Stimulated activated CD8-positive, alpha-beta memory T cell treated with anti-CD3 and anti-CD28 coated beads, Interleukin-12 subunit alpha, Interleukin-12 subunit beta, amount 100 ng/mL, for 1 hour (primary cell): Measurements from ENCODE around the gene NTM.

Source experiments
- DNase-seq: peaks from one replicate; pipeline ENCODE4 v3.0.0-alpha.2; 2020; ENCODE audit warnings: low read depth

The NTM gene

DNA sequence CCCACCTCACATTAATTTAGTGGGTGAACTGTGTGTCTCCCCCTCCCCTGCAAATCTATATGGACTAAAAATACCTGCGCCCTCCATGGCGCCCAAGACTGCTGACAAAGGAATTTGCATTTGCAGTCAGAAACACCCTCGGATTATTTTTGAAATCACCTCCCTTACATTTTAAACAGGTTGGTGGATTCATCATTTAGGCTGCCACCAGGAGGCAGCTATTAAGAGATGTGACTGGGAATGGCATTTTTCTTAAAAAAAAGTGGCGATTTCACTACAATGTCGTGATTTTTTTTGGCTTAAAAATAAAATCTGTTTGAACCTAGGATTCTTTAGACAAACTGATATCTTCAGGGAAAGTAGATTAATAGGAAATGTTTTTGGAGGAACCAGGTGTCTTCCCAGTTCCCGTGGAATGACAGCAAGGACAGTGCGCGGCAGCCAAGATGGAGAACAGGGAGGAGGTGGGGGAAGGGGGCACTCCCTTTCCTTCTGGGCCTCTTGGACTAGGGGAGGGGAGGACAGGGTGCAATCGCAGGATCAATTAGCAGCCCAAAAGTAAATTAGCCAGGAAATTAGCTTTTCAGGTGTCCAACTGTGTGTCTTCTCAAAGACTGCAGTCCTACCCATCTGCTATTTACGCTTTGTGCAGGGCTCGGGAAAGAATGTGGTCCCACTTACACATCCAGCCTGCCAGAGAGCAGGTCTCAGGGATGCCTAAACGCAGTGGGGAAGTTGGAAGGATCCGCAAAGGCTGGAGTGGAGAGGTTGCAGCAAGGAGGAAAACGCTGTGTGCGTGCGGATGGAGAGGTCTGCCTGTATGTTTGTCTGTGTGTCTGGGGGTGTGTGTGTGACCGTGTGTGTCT lies 496.4 kb downstream of the NTM start:
- no peak for DNase-seq

DNA sequence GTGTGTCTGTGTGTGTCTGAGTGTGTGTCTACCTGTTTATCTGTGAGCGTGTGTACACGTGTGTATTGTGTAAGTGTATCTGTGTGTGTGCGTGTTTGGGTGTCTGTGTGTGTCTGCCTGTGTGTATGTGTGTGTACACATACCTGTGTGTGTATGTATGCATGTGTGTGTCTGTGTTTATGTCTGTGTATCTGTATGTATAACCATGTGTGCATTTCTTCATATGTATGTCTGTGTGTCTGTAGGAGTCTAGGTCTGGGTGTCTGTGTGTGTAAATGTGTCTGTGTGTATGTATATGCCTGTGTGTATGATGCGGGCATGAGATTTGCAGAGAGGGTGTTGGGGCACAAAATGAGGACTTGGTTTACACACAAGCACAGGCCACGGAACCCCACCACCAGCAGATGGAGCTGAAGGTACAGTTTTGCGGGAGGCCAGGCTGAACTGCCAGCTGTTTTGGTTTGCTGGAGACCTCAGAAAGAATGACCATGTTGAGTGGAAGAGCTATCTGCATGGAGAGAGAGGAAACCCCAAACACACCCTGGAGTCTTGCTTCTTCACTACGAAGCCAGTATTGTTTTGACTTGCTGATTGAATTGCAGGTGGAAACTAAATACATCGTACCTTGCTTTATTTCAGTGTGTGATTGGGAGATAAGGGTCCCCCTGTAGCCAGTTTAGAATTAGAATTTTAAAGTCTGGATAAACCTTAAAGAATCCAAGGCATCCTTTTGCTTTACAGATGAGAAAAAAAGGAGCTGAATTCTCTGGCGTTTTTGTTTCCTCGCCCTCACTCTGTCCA lies 497.2 kb downstream of the NTM start:
- DNase-seq: no peak

DNA sequence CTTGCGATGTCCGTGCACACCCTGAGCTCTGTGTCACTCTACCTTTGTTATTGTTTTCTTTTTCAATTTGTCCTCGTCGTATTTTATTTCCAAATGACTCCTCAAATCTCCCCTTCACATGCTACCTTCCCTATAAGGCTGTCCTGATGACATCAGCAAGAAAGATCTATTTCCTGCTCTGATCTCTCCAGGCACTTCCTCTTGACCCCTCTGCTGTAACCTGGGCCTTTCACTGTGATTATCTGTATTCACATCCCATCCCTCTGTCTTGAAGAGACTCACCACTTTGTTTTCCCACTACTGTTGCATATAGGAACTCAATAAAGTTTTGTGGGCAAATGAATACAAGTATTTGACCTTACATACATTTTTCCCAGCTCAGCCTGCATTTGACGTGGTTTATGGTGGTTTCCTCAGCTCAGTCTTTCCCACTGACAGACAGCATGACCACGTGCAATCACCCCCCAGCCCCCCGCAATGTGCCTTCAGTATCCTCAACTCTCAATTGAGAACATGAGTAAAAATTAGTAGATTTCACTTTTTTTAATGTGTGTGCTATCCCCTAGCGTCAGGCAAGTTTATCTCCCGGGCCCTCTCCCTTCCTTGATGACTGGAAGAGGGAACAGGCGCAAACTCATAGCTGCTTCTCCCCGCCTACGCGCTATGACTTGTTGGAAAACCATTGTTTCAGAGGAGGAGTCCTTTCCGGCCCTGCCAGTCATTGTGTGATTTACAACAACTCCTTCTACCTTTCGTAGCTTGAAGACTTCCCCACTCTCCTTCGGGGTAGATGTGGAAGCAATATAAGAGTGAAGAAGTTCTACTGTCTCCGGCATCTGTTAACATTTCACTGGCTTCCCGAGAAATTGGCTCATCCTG lies 498.5 kb downstream of the NTM start:
- DNase-seq: no peak

DNA sequence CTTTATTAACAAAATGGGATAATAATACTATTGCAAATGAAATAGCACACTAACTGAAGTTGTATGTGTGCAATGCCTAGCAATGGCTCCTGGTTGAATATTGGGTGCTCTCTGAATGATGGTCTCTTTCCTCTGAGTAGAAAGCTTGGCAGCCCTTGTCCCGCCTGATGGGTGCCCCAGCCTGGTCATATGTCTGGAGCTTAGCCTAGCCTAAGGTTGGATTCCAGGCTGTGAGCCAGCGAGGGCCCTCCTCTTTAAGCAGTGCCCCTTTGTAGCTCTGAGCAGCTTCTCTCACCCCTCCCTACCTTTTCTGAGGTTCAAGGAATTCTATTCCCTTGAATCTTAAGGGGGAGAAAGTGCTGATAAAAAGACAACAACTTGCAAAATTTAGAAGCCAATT lies 499.9 kb downstream of the NTM start:
- no peak for DNase-seq

DNA sequence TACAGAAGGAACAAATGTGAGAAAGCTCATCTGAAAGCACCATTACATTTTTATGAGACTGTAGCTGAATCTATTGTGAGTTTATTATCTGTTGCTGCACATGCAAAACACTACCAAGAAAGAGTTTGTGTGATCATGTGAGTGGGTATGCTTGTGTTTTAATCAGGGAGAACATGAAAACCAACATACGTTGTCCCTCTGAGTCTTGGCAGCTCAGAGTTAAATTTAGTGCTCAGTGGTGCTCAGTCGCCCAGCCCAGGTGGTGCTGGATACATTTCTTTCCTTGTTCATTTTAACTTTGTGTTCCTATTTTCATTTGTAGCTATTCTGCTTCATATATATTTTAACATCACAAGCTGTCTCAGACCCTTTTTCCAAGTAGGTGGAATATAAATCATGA lies 500.6 kb downstream of the NTM start:
- no peak for DNase-seq

DNA sequence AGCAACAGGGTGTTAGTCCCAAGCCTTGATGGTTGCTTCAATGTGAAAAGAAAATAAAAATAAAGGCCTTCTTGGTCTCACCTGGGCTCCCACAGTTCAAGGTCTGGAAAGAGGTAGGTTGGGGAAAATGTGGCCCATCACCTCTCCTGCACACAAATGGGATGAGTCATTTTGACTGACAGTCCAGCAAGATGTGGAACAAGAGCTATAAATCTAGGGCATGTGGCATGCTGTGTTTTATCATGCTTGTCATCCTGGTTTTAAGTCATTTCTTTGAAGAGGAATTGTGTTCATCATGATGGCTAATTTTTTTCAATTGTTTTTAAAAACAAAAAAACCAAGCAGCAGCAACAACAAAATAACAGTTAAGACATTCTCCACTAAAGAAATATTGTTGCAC lies 503.7 kb downstream of the NTM start:
- no peak for DNase-seq

DNA sequence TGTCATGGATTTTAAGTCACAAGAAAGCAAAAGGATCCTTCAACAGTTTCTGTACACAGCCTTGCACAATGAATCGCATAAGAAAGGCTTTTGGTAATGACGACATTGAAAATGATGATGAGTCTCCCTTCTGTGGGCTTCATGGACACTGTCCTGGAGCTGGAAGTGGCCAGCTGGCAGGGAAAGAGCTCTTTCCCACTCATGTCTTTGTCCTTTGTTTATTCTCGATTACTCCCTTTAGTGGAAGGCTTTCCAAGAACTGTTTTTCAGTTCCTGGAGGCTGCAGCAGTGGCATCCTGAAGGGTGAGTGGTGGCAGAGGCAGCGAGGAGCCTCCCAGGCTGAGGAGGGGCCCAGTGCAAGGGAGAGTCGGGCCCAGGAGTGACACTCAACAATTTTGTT lies 505.2 kb downstream of the NTM start:
- no peak for DNase-seq

DNA sequence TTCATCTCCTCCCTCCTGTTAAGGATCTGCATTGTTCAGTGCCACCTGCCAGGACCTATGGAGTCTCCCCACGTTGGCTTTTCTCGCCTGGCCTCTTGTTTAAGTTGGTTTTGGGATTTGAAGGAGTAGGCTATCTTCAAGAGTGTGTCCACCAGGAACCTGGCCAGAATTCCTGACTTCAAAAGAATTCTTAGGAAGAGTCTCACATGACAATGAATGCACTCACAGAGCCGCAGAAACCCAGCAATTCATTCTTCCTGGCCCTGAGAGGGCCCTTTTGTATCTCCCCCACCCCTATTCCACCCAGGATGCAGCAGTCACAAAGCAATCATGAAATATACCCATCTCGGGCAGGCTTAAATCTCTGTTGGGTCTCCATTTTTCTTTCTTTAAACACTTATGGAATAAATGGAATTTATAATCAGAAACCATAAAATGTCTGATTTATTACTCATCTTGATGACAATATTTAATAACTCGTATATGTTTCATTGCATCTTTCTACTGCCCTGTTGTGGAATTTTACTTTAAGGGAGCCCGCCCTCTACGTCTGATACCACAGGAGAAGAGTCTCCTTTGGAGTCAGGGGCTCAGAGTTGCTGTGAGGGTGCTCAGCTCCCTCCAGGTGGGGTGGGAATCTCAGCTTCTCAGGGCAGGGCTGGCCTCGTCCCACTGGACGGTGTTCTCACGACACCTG lies 507.0 kb downstream of the NTM start:
- no peak for DNase-seq

DNA sequence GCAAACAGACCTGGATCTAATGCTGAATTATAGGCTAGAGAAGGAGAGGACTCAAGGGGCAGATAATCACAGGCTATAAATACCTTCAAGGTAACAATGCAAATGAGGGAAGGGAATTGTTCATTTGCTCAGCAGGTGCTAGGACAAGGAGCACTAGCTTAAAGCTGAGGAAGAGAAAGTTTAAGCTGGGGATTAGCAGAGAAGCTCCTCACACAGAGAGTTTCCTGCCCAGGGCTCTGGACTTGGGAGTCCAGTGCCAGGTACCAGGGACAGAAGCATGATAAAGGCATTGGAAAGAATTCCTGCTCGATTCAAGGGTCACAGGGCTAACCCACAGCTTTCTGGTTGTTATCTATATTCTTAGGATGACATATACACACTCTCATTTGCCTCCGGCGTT lies 509.9 kb downstream of the NTM start:
- no peak for DNase-seq

DNA sequence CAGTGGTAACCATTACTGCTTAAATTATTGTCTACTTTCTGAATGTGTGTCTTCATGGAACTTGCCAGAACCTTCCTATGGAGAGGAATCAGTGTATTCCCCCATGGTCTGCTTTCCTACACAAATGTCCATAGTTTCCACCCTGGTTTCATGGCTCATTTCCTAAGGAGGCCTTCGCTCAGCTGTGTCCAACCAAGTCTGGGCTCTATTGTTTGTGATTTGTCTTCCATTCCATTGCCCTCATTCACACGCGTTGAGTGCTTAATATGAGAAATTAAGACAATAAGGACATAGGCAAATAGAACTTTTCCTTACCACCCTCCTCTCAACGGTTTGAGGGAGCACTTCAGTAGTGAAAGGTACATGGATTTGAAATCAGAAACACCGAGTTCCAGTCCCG lies 510.6 kb downstream of the NTM start:
- DNase-seq: no peak

DNA sequence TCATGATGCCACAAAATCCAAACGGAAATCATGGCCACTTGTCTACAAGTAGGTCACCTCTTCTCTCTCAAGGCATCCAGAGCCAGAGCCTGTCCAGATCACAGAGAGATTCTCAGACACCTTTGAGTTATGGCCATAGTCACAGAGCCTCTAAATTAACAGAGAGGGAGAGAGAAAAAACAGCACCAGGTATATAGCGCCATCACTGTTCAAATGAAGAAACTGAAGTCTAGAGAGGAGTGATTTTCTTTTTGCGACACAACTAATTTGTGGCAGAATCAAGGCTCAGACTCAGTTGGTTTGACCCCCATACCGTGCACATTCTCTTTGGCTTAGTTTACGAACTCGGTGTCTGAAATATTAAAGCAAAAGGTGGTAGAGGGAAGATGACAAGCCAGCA lies 512.9 kb downstream of the NTM start:
- DNase-seq: no peak

DNA sequence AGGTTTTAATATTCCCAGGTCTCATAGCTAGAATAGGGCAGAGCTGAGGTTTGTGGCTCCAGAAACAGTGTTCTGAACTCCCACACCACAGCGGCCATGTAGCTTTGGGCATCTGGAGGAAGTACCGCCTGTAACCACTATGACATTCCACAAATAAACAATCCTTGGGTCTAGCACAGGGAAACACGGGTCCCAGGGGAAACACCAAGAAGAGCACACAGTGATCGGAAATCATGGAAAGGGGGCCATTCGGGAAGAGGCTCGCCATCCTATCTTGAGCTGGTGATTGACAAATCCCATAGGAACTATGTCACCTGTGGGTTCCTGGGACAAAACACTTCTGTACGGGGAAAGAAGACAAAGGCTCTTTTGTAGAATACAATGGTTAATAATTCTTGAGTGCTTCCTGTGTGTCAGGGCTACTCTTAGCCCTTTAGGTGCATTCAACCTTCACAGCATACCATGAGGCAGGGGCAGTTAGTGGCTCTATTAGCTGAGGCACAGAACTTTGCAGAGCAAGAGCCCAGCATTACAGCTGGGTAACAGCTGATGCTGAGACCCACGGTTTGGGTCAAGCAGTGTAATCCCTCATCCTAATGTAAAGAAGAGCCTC lies 514.2 kb downstream of the NTM start:
- no peak for DNase-seq

DNA sequence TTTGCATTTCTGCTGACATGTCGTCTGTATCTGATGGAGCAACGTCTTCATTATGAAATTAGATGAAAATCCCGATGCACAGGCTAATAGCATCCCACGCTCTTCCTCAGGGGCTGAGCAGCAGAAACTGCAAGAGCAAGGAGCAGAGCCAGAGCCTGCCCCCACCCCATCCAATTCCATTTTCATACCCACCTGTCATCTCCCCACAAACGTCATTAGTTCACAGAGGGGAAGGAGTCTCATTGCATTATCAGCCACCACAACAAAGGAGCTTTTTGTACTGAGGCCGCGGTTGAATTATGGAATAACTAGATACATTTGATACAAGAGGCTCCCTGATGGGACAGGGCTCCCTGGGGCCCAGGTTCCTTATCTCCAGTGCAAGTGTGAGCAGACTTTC lies 515.0 kb downstream of the NTM start:
- DNase-seq: no peak

DNA sequence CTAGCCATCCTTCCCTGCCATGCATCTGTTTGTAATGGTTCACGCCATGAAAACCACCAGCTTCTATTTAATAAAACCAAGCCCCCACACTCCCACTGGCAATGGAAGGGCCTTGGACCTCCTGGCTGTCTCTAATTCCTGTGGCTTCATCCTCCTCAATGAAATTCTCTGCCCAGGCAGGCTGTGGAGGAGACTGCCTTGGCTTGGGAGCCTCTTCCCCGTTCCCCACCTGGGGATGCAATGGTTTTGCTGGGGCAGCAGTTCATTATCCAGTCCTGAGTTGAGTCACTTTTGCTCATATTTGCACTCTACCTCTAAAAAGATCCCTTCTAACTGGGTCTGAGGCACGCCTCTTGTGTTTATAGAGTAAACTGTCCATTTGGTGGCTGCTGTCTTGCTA lies 515.8 kb downstream of the NTM start:
- DNase-seq: no peak

DNA sequence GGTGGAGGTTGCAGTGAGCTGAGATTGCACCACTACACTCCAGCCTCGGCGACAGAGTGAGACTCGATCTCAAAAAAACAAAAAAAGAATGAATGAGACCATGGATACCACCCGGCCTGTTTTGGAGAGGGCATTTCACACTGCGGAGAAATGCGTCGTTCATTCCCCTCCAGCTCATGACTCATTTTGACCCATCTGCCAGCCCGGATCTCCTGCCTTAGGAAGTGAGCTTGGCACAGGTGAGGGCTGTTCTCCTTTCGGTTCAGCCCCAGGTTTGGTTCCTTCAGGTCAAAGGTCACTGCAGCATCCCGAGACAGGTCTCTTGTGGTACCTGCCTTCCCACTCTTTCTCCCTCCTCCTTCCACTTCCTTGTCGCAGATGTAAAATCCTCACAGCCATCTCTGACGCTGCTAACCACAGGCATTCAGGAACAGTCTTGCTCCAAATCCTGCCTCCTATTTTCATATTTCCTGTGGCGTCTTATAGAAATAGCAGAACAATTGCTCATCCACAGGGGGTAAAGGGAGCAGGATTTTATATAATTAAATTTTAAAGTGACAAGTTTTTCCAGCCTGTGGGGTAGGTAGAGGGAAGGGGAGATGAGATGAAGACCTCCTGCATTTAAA lies 517.9 kb downstream of the NTM start:
- DNase-seq: no peak

DNA sequence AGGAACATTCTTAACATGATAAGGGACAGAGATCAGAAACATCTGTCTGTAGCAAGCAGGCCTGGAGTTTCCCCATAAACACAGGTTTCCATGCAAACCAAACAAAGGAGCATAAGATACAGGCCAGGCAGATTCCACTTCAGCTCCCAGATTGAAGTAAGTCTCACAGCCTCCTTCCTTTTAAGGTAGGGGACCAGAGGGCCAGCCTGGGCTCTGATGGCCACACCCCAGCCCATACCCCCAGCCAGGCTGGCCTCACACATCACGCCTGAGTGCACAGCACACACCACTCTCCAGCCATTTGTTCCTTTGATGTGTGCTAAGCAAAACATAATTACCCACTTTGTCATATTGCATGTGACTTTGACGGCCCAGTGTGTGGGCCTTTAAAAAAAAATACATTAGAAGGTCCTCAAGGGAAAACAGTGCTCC lies 518.7 kb downstream of the NTM start:
- DNase-seq: no peak

DNA sequence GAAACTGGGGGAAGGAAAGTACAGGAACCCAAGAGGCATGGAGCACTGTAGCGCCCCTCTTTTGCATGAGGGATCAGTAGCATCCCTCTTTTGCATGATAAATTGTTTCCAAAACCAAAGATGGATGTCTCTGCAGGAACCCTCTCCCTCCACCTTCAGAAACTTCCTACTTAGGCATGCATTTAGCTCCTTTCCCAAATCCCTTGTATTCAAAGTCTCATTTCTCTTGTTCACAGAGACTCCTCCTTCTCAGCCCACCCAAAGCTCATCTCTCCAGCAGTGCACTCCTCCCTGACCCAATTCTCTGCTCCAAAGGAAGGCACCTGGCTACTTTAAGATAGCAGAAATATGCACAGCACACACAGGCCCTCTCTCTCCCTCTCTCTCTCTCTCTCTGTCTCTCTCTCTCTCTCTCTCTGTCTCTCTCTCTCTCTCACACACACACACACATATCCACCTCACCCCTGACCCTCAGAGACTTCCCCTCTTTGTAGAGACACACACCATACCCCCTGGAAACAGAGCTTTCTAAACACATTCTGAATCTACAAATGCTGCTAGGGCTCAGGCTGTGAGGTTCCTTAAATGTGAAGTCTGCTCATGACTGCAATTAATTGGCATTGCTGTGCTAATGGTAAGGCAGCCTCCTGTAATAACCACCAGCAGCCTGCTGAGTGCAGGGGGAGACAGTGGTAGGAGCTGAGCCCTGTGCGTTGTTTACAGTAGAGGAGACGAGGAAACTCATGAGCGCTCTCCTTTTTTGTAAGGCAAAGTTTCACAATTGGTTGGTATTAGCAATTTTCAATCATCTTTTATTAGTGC lies 519.6 kb downstream of the NTM start:
- no peak for DNase-seq

DNA sequence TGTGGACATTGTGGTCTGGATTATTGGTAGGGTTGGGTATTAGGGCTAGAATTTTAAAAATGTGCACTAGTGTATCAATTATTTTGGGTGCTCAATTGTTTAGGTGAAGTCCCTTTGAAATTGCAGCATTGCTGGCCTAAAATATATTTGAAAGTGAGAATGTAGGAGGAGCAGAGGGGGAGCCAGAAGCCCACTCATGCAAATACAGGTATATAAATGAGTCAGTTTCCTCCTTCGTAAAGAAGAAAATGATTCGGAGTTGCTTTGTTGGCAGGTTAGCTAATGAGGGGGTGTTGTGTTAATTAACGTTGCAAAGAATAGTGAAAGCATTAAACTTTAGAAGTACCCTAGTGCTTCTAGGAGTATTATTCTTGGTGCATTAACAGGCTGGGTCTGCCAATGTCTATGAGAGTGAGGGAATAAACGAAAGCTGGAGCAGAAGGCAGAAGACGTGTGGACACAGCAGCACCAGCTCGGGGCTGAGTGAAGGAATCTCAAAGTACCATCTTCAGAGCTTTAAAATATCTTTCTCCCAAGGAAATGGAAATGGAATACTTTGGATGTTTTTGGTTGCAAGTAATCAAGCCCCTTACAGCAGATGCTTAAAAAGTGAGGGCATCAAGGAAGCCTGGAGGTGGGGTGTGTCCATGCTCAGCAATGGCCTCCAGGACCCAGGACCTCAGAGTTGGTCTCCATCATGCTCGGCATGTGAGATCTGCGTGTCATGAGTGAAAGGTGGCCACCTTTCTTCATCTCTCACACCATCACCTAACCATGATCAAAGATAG lies 522.9 kb downstream of the NTM start:
- DNase-seq: no peak

DNA sequence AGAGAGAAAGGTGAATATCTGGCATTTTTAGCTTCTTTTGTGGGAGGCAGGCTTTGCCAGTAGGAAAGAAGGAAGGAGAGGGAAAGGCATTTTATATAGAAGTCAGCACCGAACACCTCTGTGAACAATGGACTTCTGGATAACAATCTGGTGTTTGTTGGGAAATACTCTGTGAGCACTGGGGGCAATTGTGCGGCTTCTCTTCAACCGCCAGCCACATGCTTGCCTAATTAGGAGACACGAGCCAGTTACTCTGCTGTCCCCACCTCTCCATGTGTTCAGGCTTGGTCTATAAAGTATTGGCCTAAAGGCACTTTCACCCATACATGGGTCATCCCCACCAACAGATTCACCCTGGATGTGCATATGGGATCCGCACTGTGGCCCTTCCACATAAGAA lies 523.6 kb downstream of the NTM start:
- no peak for DNase-seq
